Dendritic cell treated with granulocyte-macrophage colony-stimulating factor and Interleukin-4, amounts not matched to agents 40 ng/mL and 50 ng/mL, for 4 days (primary cell): Measurements from ENCODE around the gene ACTR3C.

Experiments
- H3K27ac Mint-ChIP-seq: one replicate; pipeline ENCODE4 v1.8.0; 2022; ENCODE audit warnings: mild to moderate bottlenecking, mixed read lengths
- H3K27me3 Mint-ChIP-seq: one replicate; pipeline ENCODE4 v1.8.0; 2022; ENCODE audit warnings: mild to moderate bottlenecking, mixed read lengths
- H3K36me3 Mint-ChIP-seq: one replicate; pipeline ENCODE4 v1.8.0; 2022; ENCODE audit warnings: low read depth, mixed read lengths
- H3K4me1 Mint-ChIP-seq: one replicate; pipeline ENCODE4 v1.8.0; 2022; ENCODE audit warnings: low read depth, mixed read lengths
- H3K4me3 Mint-ChIP-seq: one replicate; pipeline ENCODE4 v1.8.0; 2022; ENCODE audit warnings: mild to moderate bottlenecking, moderate library complexity, mixed read lengths
- H3K9me3 Mint-ChIP-seq: one replicate; pipeline ENCODE4 v1.8.0; 2022; ENCODE audit warnings: mixed read lengths
- intact Hi-C: fragments of 100-400 bp; cut with micrococcal nuclease; formaldehyde crosslinking; loops from one replicate; pipeline ENCODE4 v1.15.0; 2022

ACTR3C gene

GRCh38 chr7:150322833-150323681, at the start of gene ACTR3C, which contains the start of gene LRRC61:
TSS of gene ACTR3C (minus strand) at chr7:150323545. CDS start at chr7:150295296, 28,249 bp downstream.
TSS of gene LRRC61 (plus strand) at chr7:150323355. CDS start at chr7:150336862, 13,507 bp downstream.
- peak within 1 kb of the TSS; percentile 63 for H3K27ac Mint-ChIP-seq
- peaks cover 58% of the 10 kb centered on the region for H3K4me1 Mint-ChIP-seq
- peak within 1 kb of the TSS; percentile 76 for H3K4me3 Mint-ChIP-seq
- H3K27me3 Mint-ChIP-seq, result peaks cover 18% of the 10 kb centered on the region
- intact Hi-C loops, result no loop called here
- H3K9me3 Mint-ChIP-seq, result no peaks in the 10 kb centered on the region
- H3K36me3 Mint-ChIP-seq, result no peaks in the 10 kb centered on the region

DNA sequence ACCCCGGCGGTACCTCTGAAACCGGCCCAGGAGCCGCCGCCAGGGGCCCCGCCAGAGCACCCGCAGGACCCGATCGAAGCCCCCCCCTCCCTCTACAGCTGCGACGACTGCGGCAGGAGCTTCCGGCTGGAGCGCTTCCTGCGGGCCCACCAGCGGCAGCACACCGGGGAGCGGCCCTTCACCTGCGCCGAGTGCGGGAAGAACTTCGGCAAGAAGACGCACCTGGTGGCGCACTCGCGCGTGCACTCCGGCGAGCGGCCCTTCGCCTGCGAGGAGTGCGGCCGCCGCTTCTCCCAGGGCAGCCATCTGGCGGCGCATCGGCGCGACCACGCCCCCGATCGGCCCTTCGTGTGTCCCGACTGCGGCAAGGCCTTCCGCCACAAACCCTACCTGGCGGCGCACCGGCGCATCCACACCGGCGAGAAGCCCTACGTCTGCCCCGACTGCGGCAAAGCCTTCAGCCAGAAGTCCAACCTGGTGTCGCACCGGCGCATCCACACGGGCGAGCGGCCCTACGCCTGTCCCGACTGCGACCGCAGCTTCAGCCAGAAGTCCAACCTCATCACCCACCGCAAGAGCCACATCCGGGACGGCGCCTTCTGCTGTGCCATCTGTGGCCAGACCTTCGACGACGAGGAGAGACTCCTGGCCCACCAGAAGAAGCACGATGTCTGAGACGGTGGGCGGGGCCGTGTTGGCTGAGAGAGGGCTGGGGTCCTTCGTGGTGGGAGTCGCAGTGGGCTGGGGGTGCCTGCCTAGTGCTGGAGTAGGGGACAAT, 49.1 kb upstream of the ACTR3C start:
- H3K9me3 Mint-ChIP-seq, result no peaks in the 10 kb centered on the region
- intact Hi-C loops, result no loop called here

DNA sequence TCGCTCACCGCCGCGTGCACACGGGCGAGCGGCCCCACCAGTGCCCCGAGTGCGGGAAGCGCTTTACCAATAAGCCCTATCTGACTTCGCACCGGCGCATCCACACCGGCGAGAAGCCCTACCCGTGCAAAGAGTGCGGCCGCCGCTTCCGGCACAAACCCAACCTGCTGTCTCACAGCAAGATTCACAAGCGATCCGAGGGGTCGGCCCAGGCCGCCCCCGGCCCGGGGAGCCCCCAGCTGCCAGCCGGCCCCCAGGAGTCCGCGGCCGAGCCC, 48.6 kb upstream of the ACTR3C start:
- peaks cover 60% of the 10 kb centered on the region for H3K4me1 Mint-ChIP-seq
- H3K9me3 Mint-ChIP-seq, result no peaks in the 10 kb centered on the region
- intact Hi-C loops, result no loop called here
- no peak overlapping the region for H3K4me3 Mint-ChIP-seq
- peaks cover 63% of the 10 kb centered on the region for H3K36me3 Mint-ChIP-seq
- no peak overlapping the region for H3K27ac Mint-ChIP-seq
- H3K27me3 Mint-ChIP-seq, result no peaks in the 10 kb centered on the region

More for the DNA sequence above, 49.1 kb upstream of the ACTR3C start:
- peaks cover 65% of the 10 kb centered on the region for H3K4me1 Mint-ChIP-seq
- peaks cover 63% of the 10 kb centered on the region for H3K36me3 Mint-ChIP-seq
- H3K4me3 Mint-ChIP-seq, result no peak overlapping the region
- no peaks in the 10 kb centered on the region for H3K27me3 Mint-ChIP-seq
- H3K27ac Mint-ChIP-seq, result no peak overlapping the region

DNA sequence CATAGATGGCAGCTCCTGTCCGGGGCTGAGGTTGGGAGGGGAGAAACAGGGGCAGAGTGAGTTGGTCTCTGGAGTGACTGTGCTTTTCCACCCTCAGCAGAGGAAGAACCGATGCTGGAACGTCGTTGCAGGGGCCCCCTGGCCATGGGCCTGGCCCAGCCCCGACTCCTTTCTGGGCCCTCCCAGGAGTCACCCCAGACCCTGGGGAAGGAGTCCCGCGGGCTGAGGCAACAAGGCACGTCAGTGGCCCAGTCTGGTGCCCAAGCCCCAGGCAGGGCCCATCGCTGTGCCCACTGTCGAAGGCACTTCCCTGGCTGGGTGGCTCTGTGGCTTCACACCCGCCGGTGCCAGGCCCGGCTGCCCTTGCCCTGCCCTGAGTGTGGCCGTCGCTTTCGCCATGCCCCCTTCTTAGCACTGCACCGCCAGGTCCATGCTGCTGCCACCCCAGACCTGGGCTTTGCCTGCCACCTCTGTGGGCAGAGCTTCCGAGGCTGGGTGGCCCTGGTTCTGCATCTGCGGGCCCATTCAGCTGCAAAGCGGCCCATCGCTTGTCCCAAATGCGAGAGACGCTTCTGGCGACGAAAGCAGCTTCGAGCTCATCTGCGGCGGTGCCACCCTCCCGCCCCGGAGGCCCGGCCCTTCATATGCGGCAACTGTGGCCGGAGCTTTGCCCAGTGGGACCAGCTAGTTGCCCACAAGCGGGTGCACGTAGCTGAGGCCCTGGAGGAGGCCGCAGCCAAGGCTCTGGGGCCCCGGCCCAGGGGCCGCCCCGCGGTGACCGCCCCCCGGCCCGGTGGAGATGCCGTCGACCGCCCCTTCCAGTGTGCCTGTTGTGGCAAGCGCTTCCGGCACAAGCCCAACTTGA, 48.0 kb upstream of the ACTR3C start:
- no peak overlapping the region for H3K27ac Mint-ChIP-seq
- H3K4me3 Mint-ChIP-seq, result no peak overlapping the region
- H3K27me3 Mint-ChIP-seq, result no peaks in the 10 kb centered on the region
- intact Hi-C loops, result no loop called here
- peaks cover 63% of the 10 kb centered on the region for H3K36me3 Mint-ChIP-seq
- H3K9me3 Mint-ChIP-seq, result no peaks in the 10 kb centered on the region
- H3K4me1 Mint-ChIP-seq, result peaks cover 55% of the 10 kb centered on the region

- H3K9me3 Mint-ChIP-seq, result no peaks in the 10 kb centered on the region
- no peaks in the 10 kb centered on the region for H3K27me3 Mint-ChIP-seq
- peaks cover 55% of the 10 kb centered on the region for H3K4me1 Mint-ChIP-seq
- H3K27ac Mint-ChIP-seq, result no peak overlapping the region
- H3K36me3 Mint-ChIP-seq, result peaks cover 63% of the 10 kb centered on the region
- no peak overlapping the region for H3K4me3 Mint-ChIP-seq
- intact Hi-C loops, result no loop called here
These were observed 47.3 kb upstream of the ACTR3C start for GRCh38 chr7:150370612-150371071.

GRCh38 chr7:150369748-150370501, 46.6 kb upstream of the ACTR3C start:
- H3K27me3 Mint-ChIP-seq, result no peaks in the 10 kb centered on the region
- intact Hi-C loops, result loop anchor here (1.0 kb wide), 1 partner anchor 8 kb away; no protein-coding TSS in a partner anchor
- peaks cover 63% of the 10 kb centered on the region for H3K36me3 Mint-ChIP-seq
- H3K27ac Mint-ChIP-seq, result peak overlapping the region; percentile 94
- H3K4me3 Mint-ChIP-seq, result peak overlapping the region; percentile 93
- H3K9me3 Mint-ChIP-seq, result no peaks in the 10 kb centered on the region
- H3K4me1 Mint-ChIP-seq, result peaks cover 62% of the 10 kb centered on the region

GRCh38 chr7:150368884-150369747, 45.8 kb upstream of the ACTR3C start:
- Mint-ChIP-seq H3K9me3 (no peaks in the 10 kb centered on the region), H3K4me1 (peaks cover 57% of the 10 kb centered on the region), H3K36me3 (peaks cover 55% of the 10 kb centered on the region), H3K4me3 (peak overlapping the region; percentile 93), H3K27ac (peak overlapping the region; percentile 94), H3K27me3 (no peaks in the 10 kb centered on the region)
- intact Hi-C loops, result loop anchor here (1.0 kb wide), 1 partner anchor 9 kb away; no protein-coding TSS in a partner anchor

GRCh38 chr7:150368096-150368883, 44.9 kb upstream of the ACTR3C start, which contains the start of gene REPIN1:
TSS of gene REPIN1 (plus strand) at chr7:150368822. CDS start at chr7:150369712, 890 bp downstream.
- no peaks in the 10 kb centered on the region for H3K27me3 Mint-ChIP-seq
- H3K36me3 Mint-ChIP-seq, result peaks cover 47% of the 10 kb centered on the region
- H3K9me3 Mint-ChIP-seq, result no peaks in the 10 kb centered on the region
- peaks cover 59% of the 10 kb centered on the region for H3K4me1 Mint-ChIP-seq
- H3K4me3 Mint-ChIP-seq, result peak within 1 kb of the TSS; percentile 93
- H3K27ac Mint-ChIP-seq, result peak within 1 kb of the TSS; percentile 94
- intact Hi-C loops, result no loop called here

GRCh38 chr7:150367677-150368095, 44.3 kb upstream of the ACTR3C start:
- Mint-ChIP-seq H3K27ac (peak overlapping the region; percentile 94), H3K9me3 (no peaks in the 10 kb centered on the region), H3K4me1 (peaks cover 59% of the 10 kb centered on the region), H3K4me3 (peak overlapping the region; percentile 93), H3K36me3 (peaks cover 41% of the 10 kb centered on the region), H3K27me3 (no peaks in the 10 kb centered on the region)
- intact Hi-C loops, result loop anchor here (2.0 kb wide), 1 partner anchor 67 kb away; no protein-coding TSS in a partner anchor

GRCh38 chr7:150365673-150366398, 42.5 kb upstream of the ACTR3C start:
- Mint-ChIP-seq H3K27me3 (peaks cover 7% of the 10 kb centered on the region), H3K4me3 (no peak overlapping the region), H3K36me3 (peaks cover 22% of the 10 kb centered on the region), H3K4me1 (peaks cover 62% of the 10 kb centered on the region), H3K9me3 (no peaks in the 10 kb centered on the region), H3K27ac (peak overlapping the region; percentile 96)
- intact Hi-C loops, result loop anchor here (2.0 kb wide), 2 partner anchors 15 to 69 kb away; no protein-coding TSS in a partner anchor

GRCh38 chr7:150365194-150365593, 41.8 kb upstream of the ACTR3C start:
- intact Hi-C loops, result loop anchor here (2.0 kb wide), 1 partner anchor 16 kb away; no protein-coding TSS in a partner anchor
- no peak overlapping the region for H3K4me3 Mint-ChIP-seq
- peaks cover 7% of the 10 kb centered on the region for H3K27me3 Mint-ChIP-seq
- H3K36me3 Mint-ChIP-seq, result peaks cover 16% of the 10 kb centered on the region
- H3K4me1 Mint-ChIP-seq, result peaks cover 56% of the 10 kb centered on the region
- H3K9me3 Mint-ChIP-seq, result no peaks in the 10 kb centered on the region
- peak overlapping the region; percentile 96 for H3K27ac Mint-ChIP-seq
